NT2/D1 (cell line): ENCODE data around the gene SLC35D2.

Experiments used
- YY1 ChIP-seq: IDR thresholded peaks from 2 replicates; pipeline ENCODE4 v1.6.1; 2011; ENCODE audit not compliant: insufficient read length, insufficient read depth
- ZNF274 ChIP-seq: IDR thresholded peaks from 2 replicates; pipeline ENCODE4 v1.6.1; 2011; ENCODE audit warnings: mild to moderate bottlenecking, low read depth, low read length

- TF ChIP-seq YY1 (no peak), ZNF274 (no peak)
Measured at GRCh38 chr9:96361668-96362067, 21.8 kb downstream of the SLC35D2 start.
